Right atrium auricular region (tissue), 2 donors: ENCODE measurements around the gene DCAF10. TPM values are rescaled to one million over a fixed set of nuclear protein-coding genes. Genes with fewer than 3 reads are reported as not detected.
"Not testable (repeated sequence)": the region's sequence is repeated elsewhere in the genome, so short reads cannot be mapped to it uniquely, and the experiment has no call there.

Source experiments
- DNase-seq: peaks from one replicate; pipeline ENCODE4 v3.0.0-alpha.2; 2019; ENCODE audit warnings: low spot score
- H3K27ac ChIP-seq, 2 donors: fragments of 200-600 bp; sonication (generic); 1 replicate in 1 of 2; 2 replicates in 1 of 2; pipeline ENCODE4 v1.5.1; 2016 to 2019
- H3K27me3 ChIP-seq, 2 donors: fragments of 200-600 bp; sonication (generic); one replicate each; pipeline versions ENCODE4 v1.5.1 to v1.6.0; 2017 to 2019
- H3K36me3 ChIP-seq: fragments of 200-600 bp; sonication (generic); one replicate; pipeline ENCODE4 v1.5.1; 2016
- H3K4me1 ChIP-seq, 2 donors: fragments of 200-600 bp; sonication (generic); one replicate each; pipeline versions ENCODE4 v1.5.1 to v1.6.0; 2017 to 2019
- H3K4me3 ChIP-seq, 2 donors: fragments of 200-600 bp; sonication (generic); 1 replicate in 1 of 2; 2 replicates in 1 of 2; pipeline ENCODE4 v1.5.1; 2017 to 2019; ENCODE audit warnings: mild to moderate bottlenecking in 1 of 2, moderate library complexity in 1 of 2
- H3K9me3 ChIP-seq, 2 donors: fragments of 200-600 bp; sonication (generic); one replicate each; pipeline ENCODE4 v1.5.1; 2019
- CTCF ChIP-seq, 2 donors: fragments of 200-600 bp; sonication (generic); IDR thresholded peaks; one replicate each; pipeline ENCODE4 v1.5.1; 2019; ENCODE audit warnings: antibody characterized with exemption in 2 of 2
- total RNA-seq, 2 donors: library from RNA; depleted of rRNA; stranded (reverse); fragments of >200 nt; gene quantifications; one replicate each; pipeline ENCODE4 v1.1.0, GENCODE V29; 2016

Gene DCAF10
- total RNA-seq, 2 donors from 2014 or later = 14.1 to 18.2 TPM

GRCh38 chr9:37905776-37906175 is 105.2 kb downstream of the DCAF10 start:
- H3K9me3 ChIP-seq = no peaks in the 10 kb centered on the region
- H3K4me1 ChIP-seq = peaks cover 0 to 21% of the 10 kb centered on the region in 2 donors
- no peak overlapping the region for H3K4me3 ChIP-seq
- no peaks in the 10 kb centered on the region for H3K36me3 ChIP-seq
- no peak overlapping the region for H3K27ac ChIP-seq
- DNase-seq = no peak
- TF ChIP-seq CTCF (IDR thresholded peaks at IDR 0.05) = no peak
- no peaks in the 10 kb centered on the region for H3K27me3 ChIP-seq

GRCh38 chr9:37906312-37907239 is 106.0 kb downstream of the DCAF10 start:
- peaks cover 0 to 21% of the 10 kb centered on the region in 2 donors for H3K4me1 ChIP-seq
- peak; percentile 51 for DNase-seq
- H3K27ac ChIP-seq = no peak overlapping the region
- no peak for TF ChIP-seq CTCF (IDR thresholded peaks at IDR 0.05)
- no peaks in the 10 kb centered on the region for H3K36me3 ChIP-seq
- no peaks in the 10 kb centered on the region for H3K9me3 ChIP-seq
- no peak overlapping the region for H3K4me3 ChIP-seq
- H3K27me3 ChIP-seq = no peaks in the 10 kb centered on the region

- Histone ChIP-seq H3K4me3 (no peak overlapping the region), H3K27ac (no peak overlapping the region)
Measured at GRCh38 chr9:37908283-37908682, 107.7 kb downstream of the DCAF10 start.

GRCh38 chr9:37908698-37909186 is 108.1 kb downstream of the DCAF10 start:
- no peak for TF ChIP-seq CTCF (IDR thresholded peaks at IDR 0.05)
- Histone ChIP-seq H3K27me3 (no peaks in the 10 kb centered on the region), H3K36me3 (no peaks in the 10 kb centered on the region), H3K9me3 (no peaks in the 10 kb centered on the region), H3K4me1 (peaks cover 0 to 10% of the 10 kb centered on the region in 2 donors), H3K27ac (no peak overlapping the region), H3K4me3 (no peak overlapping the region)
- peak; percentile 61 for DNase-seq

More at GRCh38 chr9:37908283-37908682, 107.7 kb downstream of the DCAF10 start:
- H3K27me3 ChIP-seq = no peaks in the 10 kb centered on the region
- peaks cover 0 to 10% of the 10 kb centered on the region in 2 donors for H3K4me1 ChIP-seq
- no peak for TF ChIP-seq CTCF (IDR thresholded peaks at IDR 0.05)
- DNase-seq = peak; percentile 18
- no peaks in the 10 kb centered on the region for H3K9me3 ChIP-seq
- no peaks in the 10 kb centered on the region for H3K36me3 ChIP-seq

GRCh38 chr9:37909326-37909725 is 108.7 kb downstream of the DCAF10 start:
- Histone ChIP-seq H3K4me3 (no peak overlapping the region), H3K27ac (no peak overlapping the region), H3K4me1 (peaks cover 0 to 16% of the 10 kb centered on the region in 2 donors), H3K27me3 (no peaks in the 10 kb centered on the region), H3K36me3 (no peaks in the 10 kb centered on the region), H3K9me3 (no peaks in the 10 kb centered on the region)
- no peak for TF ChIP-seq CTCF (IDR thresholded peaks at IDR 0.05)
- DNase-seq = peak; percentile 47

GRCh38 chr9:37909836-37910235 is 109.2 kb downstream of the DCAF10 start:
- not testable (repeated sequence) for H3K36me3 ChIP-seq, H3K27me3 ChIP-seq, DNase-seq, H3K4me3 ChIP-seq, H3K27ac ChIP-seq, H3K9me3 ChIP-seq
- peaks cover 0 to 11% of the 10 kb centered on the region in 2 donors for H3K4me1 ChIP-seq
